HL-60 (cell line): ENCODE measurements around the gene CADM2.

Experiments used
- POLR2AphosphoS5 ChIP-seq: IDR thresholded peaks from 2 replicates; pipeline ENCODE4 v1.6.1; 2012; ENCODE audit warnings: low read depth
- TF ChIP-seq, protein P1 (sequence below): IDR thresholded peaks from one replicate; pipeline ENCODE4 v1.5.1; 2011; ENCODE audit warnings: low read length, control low read depth, inconsistent platforms; ENCODE audit not compliant: insufficient read depth
- TF ChIP-seq, protein P2 (sequence below): IDR thresholded peaks from 2 replicates; pipeline ENCODE4 v1.6.1; 2012; ENCODE audit warnings: low read depth; ENCODE audit not compliant: insufficient replicate concordance

DNA sequence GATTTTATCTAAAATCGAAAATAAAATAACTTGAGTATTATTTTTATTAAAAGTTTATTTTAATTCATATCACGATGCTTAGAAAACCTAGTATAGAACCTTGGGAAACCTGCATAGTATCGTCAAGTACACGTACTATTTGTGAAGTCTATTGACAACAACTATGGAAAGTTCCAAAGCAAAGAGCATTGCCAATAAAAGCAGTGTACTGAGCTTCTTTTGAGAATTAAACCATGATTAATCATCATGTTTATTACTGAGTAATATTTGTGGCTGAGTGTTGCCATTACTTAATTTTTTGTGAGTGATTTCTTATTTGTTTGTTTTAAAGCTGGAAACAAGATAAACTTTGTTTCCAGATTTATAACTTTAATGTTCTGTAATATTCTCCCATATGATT, 674.1 kb downstream of the CADM2 start:
- TF ChIP-seq, protein P1, sequence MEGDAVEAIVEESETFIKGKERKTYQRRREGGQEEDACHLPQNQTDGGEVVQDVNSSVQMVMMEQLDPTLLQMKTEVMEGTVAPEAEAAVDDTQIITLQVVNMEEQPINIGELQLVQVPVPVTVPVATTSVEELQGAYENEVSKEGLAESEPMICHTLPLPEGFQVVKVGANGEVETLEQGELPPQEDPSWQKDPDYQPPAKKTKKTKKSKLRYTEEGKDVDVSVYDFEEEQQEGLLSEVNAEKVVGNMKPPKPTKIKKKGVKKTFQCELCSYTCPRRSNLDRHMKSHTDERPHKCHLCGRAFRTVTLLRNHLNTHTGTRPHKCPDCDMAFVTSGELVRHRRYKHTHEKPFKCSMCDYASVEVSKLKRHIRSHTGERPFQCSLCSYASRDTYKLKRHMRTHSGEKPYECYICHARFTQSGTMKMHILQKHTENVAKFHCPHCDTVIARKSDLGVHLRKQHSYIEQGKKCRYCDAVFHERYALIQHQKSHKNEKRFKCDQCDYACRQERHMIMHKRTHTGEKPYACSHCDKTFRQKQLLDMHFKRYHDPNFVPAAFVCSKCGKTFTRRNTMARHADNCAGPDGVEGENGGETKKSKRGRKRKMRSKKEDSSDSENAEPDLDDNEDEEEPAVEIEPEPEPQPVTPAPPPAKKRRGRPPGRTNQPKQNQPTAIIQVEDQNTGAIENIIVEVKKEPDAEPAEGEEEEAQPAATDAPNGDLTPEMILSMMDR = no peak
- no peak for TF ChIP-seq POLR2AphosphoS5
- TF ChIP-seq, protein P2, sequence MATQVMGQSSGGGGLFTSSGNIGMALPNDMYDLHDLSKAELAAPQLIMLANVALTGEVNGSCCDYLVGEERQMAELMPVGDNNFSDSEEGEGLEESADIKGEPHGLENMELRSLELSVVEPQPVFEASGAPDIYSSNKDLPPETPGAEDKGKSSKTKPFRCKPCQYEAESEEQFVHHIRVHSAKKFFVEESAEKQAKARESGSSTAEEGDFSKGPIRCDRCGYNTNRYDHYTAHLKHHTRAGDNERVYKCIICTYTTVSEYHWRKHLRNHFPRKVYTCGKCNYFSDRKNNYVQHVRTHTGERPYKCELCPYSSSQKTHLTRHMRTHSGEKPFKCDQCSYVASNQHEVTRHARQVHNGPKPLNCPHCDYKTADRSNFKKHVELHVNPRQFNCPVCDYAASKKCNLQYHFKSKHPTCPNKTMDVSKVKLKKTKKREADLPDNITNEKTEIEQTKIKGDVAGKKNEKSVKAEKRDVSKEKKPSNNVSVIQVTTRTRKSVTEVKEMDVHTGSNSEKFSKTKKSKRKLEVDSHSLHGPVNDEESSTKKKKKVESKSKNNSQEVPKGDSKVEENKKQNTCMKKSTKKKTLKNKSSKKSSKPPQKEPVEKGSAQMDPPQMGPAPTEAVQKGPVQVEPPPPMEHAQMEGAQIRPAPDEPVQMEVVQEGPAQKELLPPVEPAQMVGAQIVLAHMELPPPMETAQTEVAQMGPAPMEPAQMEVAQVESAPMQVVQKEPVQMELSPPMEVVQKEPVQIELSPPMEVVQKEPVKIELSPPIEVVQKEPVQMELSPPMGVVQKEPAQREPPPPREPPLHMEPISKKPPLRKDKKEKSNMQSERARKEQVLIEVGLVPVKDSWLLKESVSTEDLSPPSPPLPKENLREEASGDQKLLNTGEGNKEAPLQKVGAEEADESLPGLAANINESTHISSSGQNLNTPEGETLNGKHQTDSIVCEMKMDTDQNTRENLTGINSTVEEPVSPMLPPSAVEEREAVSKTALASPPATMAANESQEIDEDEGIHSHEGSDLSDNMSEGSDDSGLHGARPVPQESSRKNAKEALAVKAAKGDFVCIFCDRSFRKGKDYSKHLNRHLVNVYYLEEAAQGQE = no peak
